ENCODE data around the gene TAF11L5. TPM values are rescaled to one million over a fixed set of nuclear protein-coding genes. Genes with fewer than 3 reads are reported as not detected.

The TAF11L5 gene
- total RNA-seq, 1 donor from 2014 or later = not detected

Other genes starting within 250 kb of the TAF11L5 start
- not detected for gene TAF11L2, start 27.0 kb upstream of the TAF11L5 start, total RNA-seq
- not detected for gene TAF11L3, start 6.9 kb upstream of the TAF11L5 start, total RNA-seq
- gene TAF11L4, start 3.4 kb upstream of the TAF11L5 start, total RNA-seq = not detected
- not detected for gene TAF11L6, start 3.4 kb downstream of the TAF11L5 start, total RNA-seq
- not detected for gene TAF11L7, start 60.5 kb downstream of the TAF11L5 start, total RNA-seq
- gene TAF11L8, start 65.7 kb downstream of the TAF11L5 start, total RNA-seq = not detected
- not detected for gene TAF11L9, start 69.2 kb downstream of the TAF11L5 start, total RNA-seq
- gene TAF11L10, start 72.6 kb downstream of the TAF11L5 start, total RNA-seq = not detected
- gene TAF11L11, start 78.9 kb downstream of the TAF11L5 start, total RNA-seq = not detected
- not detected for gene TAF11L12, start 85.2 kb downstream of the TAF11L5 start, total RNA-seq
- not detected for gene TAF11L13, start 106.9 kb downstream of the TAF11L5 start, total RNA-seq
- gene TAF11L14, start 109.2 kb downstream of the TAF11L5 start, total RNA-seq = not detected